NB4 (cell line): ENCODE results near the gene PTPRZ1.

Source experiments
- CTCF ChIP-seq: IDR thresholded peaks from one replicate; pipeline ENCODE4 v1.5.1; 2012; ENCODE audit warnings: low read depth, low read length
- MAX ChIP-seq: IDR thresholded peaks from 2 replicates; pipeline ENCODE4 v1.6.1; 2011; ENCODE audit warnings: low read depth, low read length
- MYC ChIP-seq: IDR thresholded peaks from 2 replicates; pipeline ENCODE4 v1.6.1; 2011; ENCODE audit warnings: low read depth, low read length
- POLR2A ChIP-seq: IDR thresholded peaks from 2 replicates; pipeline ENCODE4 v1.6.1; 2011; ENCODE audit warnings: mild to moderate bottlenecking; ENCODE audit not compliant: insufficient read length; ENCODE audit errors: extremely low read depth

GRCh38 chr7:122027058-122027457 lies 154.1 kb downstream of the PTPRZ1 start:
- TF ChIP-seq CTCF (no peak), POLR2A (no peak), MYC (no peak), MAX (no peak)
